Brain microvascular endothelial cell (primary cell): Measurements from ENCODE around the gene ISG20.

Experiments
- DNase-seq: peaks from one replicate; pipeline ENCODE4 v3.0.0-alpha.2; 2020
- H3K27ac ChIP-seq: fragments of 250-450 bp; sonication (Bioruptor Pico); 2 replicates; pipeline ENCODE4 v1.5.1; 2020; ENCODE audit warnings: mild to moderate bottlenecking, moderate library complexity
- H3K27me3 ChIP-seq: fragments of 250-450 bp; sonication (Bioruptor Pico); replicated peaks from 2 replicates; pipeline ENCODE4 v1.5.1; 2020; ENCODE audit warnings: mild to moderate bottlenecking
- H3K36me3 ChIP-seq: fragments of 250-450 bp; sonication (Bioruptor Pico); replicated peaks from 2 replicates; pipeline ENCODE4 v1.5.1; 2020; ENCODE audit warnings: mild to moderate bottlenecking
- H3K4me3 ChIP-seq: 2 replicates; pipeline ENCODE4 v1.5.1; 2011; ENCODE audit warnings: low read depth, mild to moderate bottlenecking, control low read depth, low read length, moderate library complexity
- CTCF ChIP-seq: IDR thresholded peaks from 2 replicates; pipeline ENCODE4 v1.5.1; 2011; ENCODE audit warnings: low read depth, mild to moderate bottlenecking, moderate library complexity, low read length, control low read depth, inconsistent platforms; ENCODE audit errors: missing control alignments
- in situ Hi-C: cut with HindIII; loops from 2 replicates; pipeline ENCODE4 v1.10.0; 2017; ENCODE audit warnings: low sequenced_read_pairs, low pct_ligation_motif_present

ISG20 gene

GRCh38 chr15:88638626-88639372 lies at the start of gene ISG20:
TSS of gene ISG20 (plus strand) at chr15:88639016. CDS start at chr15:88639367, 351 bp downstream.
- Histone ChIP-seq H3K27ac (peak within 1 kb of the TSS; percentile 97), H3K36me3 (peaks cover 9% of the 10 kb centered on the region), H3K27me3 (no peaks in the 10 kb centered on the region), H3K4me3 (peak within 1 kb of the TSS; percentile 45)
- peak; percentile 67 for TF ChIP-seq CTCF
- in situ Hi-C loops = no loop called here
- peak; percentile 98 for DNase-seq

- no peak overlapping the region for H3K27ac ChIP-seq
- in situ Hi-C loops = no loop called here
- no peak overlapping the region for H3K4me3 ChIP-seq
- no peaks in the 10 kb centered on the region for H3K27me3 ChIP-seq
- H3K36me3 ChIP-seq = no peaks in the 10 kb centered on the region
- no peak for DNase-seq
- no peak for TF ChIP-seq CTCF
These were observed 48.1 kb upstream of the ISG20 start for GRCh38 chr15:88590759-88591158.

- no peak for TF ChIP-seq CTCF
- Histone ChIP-seq H3K36me3 (no peaks in the 10 kb centered on the region), H3K27me3 (no peaks in the 10 kb centered on the region), H3K27ac (no peak overlapping the region), H3K4me3 (no peak overlapping the region)
- in situ Hi-C loops = no loop called here
- DNase-seq = no peak
These were observed 47.4 kb upstream of the ISG20 start for GRCh38 chr15:88591384-88591783.

- no peak for DNase-seq
- peaks cover 48% of the 10 kb centered on the region for H3K27me3 ChIP-seq
- H3K36me3 ChIP-seq = no peaks in the 10 kb centered on the region
- TF ChIP-seq CTCF = no peak
- in situ Hi-C loops = no loop called here
- H3K4me3 ChIP-seq = no peak overlapping the region
- H3K27ac ChIP-seq = no peak overlapping the region
These were observed 34.9 kb upstream of the ISG20 start for GRCh38 chr15:88603885-88604284.

- Histone ChIP-seq H3K4me3 (no peak overlapping the region), H3K27me3 (peaks cover 48% of the 10 kb centered on the region), H3K36me3 (no peaks in the 10 kb centered on the region), H3K27ac (no peak overlapping the region)
- in situ Hi-C loops = no loop called here
- TF ChIP-seq CTCF = no peak
- DNase-seq = no peak
These were observed 34.2 kb upstream of the ISG20 start for GRCh38 chr15:88604381-88605188.
